ENCODE data around the gene SGPP2.

The SGPP2 gene

GRCh38 chr2:222470802-222471468, 46.6 kb downstream of the SGPP2 start:
- no peak overlapping the region for H3K4me3 ChIP-seq (ENCODE audit: low read depth, low read length)
- DNase-seq (ENCODE audit: low read depth, low spot score): no peak
- in situ Hi-C loops (cut with HindIII; ENCODE audit: low sequenced_read_pairs): no loop called here
- TF ChIP-seq CTCF (IDR thresholded peaks at IDR 0.05; ENCODE audit: low read depth, low read length): no peak

DNA sequence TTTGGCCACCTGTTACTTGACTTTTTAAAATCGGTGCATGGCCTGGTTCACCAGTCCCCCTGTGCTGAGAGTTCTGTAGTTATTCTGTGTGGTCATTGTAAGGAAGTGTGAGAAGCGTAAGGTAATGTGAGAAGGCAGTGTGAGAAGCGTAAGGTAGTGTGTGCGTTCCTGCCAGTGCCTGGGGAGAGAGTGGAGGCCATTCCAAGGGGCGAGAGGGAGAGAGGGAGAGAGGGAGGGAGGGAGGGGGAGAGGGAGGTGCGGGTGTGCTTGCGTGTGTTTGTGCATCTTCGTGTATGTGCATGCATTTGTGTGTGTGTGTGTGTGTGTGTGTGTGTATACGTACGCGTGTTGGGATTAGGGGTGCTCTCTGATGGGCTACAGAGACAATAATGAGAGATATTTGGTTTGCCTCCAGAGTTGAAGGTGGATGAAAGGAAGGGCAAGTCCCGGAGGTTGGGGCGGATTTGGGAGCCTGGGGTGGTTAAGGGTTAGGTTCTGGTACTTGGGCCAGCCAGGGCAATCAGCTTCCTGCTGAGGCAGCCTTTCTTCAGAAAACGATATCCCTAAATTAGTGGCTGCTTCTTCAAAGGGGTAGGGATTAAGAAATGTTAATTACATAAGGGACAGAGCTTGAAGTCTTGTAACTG, 53.7 kb downstream of the SGPP2 start:
- H3K4me3 ChIP-seq (ENCODE audit: low read depth, low read length): no peak overlapping the region
- DNase-seq (ENCODE audit: low read depth, low spot score): no peak
- TF ChIP-seq CTCF (IDR thresholded peaks at IDR 0.05; ENCODE audit: low read depth, low read length): no peak
- in situ Hi-C loops (cut with HindIII; ENCODE audit: low sequenced_read_pairs): no loop called here

DNA sequence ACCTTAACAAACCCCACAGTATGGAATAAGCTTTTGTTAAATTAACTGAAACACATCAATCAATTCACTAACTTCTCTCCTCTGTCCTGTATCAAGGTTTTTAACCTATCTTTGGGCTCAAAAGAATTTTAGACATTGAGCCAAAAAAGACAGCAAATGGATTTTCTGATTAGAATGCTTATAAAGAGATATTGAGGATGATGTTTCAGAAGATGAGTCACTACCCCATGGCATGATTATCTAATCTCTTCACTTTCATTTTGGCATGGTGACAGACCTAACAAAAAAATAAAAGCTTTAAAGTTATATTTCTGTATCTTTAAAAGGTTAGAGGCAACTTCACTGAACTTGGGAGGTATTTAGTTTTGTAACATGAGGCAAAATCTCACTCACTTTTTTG, 55.5 kb downstream of the SGPP2 start:
- in situ Hi-C loops (cut with HindIII; ENCODE audit: low sequenced_read_pairs): no loop called here
- DNase-seq (ENCODE audit: low read depth, low spot score): no peak
- no peak for TF ChIP-seq CTCF (IDR thresholded peaks at IDR 0.05; ENCODE audit: low read depth, low read length)
- H3K4me3 ChIP-seq (ENCODE audit: low read depth, low read length): no peak overlapping the region

DNA sequence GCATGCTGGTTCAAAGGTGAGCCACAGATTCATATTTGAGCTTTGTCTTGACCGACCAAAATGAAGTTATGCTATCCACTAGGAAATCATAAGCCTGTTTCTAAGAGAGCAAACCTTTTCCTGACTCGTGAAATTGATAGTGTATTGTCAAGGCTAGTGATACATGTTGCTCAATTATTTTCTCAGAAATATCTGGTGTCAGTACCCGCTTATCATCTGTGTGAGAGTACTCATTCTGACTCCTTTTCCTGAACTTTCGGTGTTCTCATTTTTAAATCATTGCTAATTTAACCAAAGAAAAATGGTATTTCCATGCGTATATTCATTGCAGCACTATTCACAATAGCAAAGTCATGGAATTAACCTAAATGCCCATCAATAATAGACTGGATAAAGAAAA, 56.2 kb downstream of the SGPP2 start:
- no peak overlapping the region for H3K4me3 ChIP-seq (ENCODE audit: low read depth, low read length)
- DNase-seq (ENCODE audit: low read depth, low spot score): no peak
- TF ChIP-seq CTCF (IDR thresholded peaks at IDR 0.05; ENCODE audit: low read depth, low read length): no peak
- in situ Hi-C loops (cut with HindIII; ENCODE audit: low sequenced_read_pairs): no loop called here

- no peak for DNase-seq (ENCODE audit: low read depth, low spot score)
- no peak overlapping the region for H3K4me3 ChIP-seq (ENCODE audit: low read depth, low read length)
- in situ Hi-C loops (cut with HindIII; ENCODE audit: low sequenced_read_pairs): no loop called here
- no peak for TF ChIP-seq CTCF (IDR thresholded peaks at IDR 0.05; ENCODE audit: low read depth, low read length)
Observed at GRCh38 chr2:222481941-222482340, 57.6 kb downstream of the SGPP2 start.

- DNase-seq (ENCODE audit: low read depth, low spot score): no peak
- TF ChIP-seq CTCF (IDR thresholded peaks at IDR 0.05; ENCODE audit: low read depth, low read length): no peak
- H3K4me3 ChIP-seq (ENCODE audit: low read depth, low read length): no peak overlapping the region
- in situ Hi-C loops (cut with HindIII; ENCODE audit: low sequenced_read_pairs): no loop called here
Observed at GRCh38 chr2:222483513-222484039, 59.2 kb downstream of the SGPP2 start.
